ENCODE results near the gene TEX13C. TPM values are rescaled to one million over a fixed set of nuclear protein-coding genes. Genes with fewer than 3 reads are reported as not detected.
"Not testable (repeated sequence)": the region's sequence is repeated elsewhere in the genome, so short reads cannot be mapped to it uniquely, and the experiment has no call there.

TEX13C gene
- total RNA-seq, result not detected

DNA sequence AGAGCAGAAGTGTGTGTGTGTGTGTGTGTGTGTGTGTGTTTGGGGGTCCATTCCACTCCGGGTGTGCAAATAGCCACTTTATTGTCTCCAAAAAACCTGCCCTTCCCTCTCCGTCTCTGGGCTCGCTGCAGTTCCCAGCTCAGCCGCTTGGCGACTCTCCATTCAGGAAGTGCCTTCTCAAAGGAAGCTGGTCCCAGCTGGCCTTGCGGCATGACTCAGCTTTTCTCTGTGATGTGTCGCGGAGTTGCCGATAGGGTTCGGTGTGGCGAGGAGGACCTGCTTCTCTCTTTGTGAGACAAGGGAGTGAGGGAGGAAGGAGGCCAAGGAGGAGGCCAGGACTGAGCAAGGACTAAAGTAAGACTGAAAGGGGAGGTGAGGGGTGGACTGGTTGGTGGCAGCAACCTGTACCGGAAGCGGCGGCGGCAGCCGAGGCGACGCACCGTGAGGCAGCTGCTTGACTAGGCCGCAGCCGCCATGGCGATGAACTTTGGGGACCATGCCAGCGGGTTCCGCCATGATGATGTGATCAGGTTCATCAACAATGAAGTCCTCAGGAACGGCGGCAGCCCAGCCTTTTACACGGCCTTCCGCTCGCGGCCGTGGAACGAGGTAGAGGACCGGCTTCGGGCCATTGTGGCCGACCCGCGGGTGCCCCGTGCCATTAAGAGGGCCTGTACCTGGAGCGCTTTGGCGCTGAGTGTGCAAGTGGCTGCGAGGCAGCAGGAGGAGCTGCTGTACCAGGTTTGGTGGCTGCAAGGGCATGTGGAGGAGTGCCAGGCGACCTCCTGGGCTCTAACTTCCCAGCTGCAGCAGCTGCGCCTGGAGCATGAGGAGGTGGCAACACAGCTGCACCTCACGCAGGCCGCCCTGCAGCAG lies at the start of gene TEX13C:
TSS of gene TEX13C (plus strand) at position 226 of the 876 bp plus-strand sequence. CDS start at position 475, 249 bp downstream.
- DNase-seq (no peak), ATAC-seq (no peak)
- no peaks in the 10 kb centered on the region for H3K4me1 Mint-ChIP-seq (ENCODE audit: low read depth)
- no peak within 1 kb of the TSS for H3K4me3 Mint-ChIP-seq
- no peaks in the 10 kb centered on the region for H3K36me3 Mint-ChIP-seq (ENCODE audit: insufficient read depth)
- H3K9me3 Mint-ChIP-seq, result no peaks in the 10 kb centered on the region
- no peaks in the 10 kb centered on the region for H3K27me3 Mint-ChIP-seq (ENCODE audit: low read depth)

DNA sequence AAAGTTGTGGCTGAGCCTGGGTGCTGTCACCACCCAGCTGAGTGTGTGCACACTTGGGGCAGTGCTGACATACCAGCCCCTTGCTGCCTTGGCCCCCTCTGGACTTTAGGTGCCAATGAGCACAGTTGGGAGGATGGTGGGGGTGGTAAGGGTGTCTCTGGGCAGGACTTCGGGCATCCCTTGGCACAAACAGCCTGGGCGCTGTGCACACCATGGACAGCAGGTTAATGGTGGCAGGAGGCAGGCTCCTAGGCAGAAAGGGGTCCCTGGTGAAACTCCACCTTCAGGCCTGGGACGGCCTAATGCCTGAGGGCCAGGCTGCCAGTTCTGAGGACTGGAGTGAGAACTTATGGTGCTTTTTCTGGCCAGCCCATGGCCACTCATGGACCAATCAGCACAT lies 32.4 kb upstream of the TEX13C start:
- H3K27me3 Mint-ChIP-seq (ENCODE audit: low read depth), result no peaks in the 10 kb centered on the region
- no peak for DNase-seq
- no peaks in the 10 kb centered on the region for H3K36me3 Mint-ChIP-seq (ENCODE audit: insufficient read depth)
- no peaks in the 10 kb centered on the region for H3K9me3 Mint-ChIP-seq
- no peaks in the 10 kb centered on the region for H3K4me1 Mint-ChIP-seq (ENCODE audit: low read depth)
- H3K4me3 Mint-ChIP-seq, result no peak overlapping the region
- no peak for ATAC-seq

DNA sequence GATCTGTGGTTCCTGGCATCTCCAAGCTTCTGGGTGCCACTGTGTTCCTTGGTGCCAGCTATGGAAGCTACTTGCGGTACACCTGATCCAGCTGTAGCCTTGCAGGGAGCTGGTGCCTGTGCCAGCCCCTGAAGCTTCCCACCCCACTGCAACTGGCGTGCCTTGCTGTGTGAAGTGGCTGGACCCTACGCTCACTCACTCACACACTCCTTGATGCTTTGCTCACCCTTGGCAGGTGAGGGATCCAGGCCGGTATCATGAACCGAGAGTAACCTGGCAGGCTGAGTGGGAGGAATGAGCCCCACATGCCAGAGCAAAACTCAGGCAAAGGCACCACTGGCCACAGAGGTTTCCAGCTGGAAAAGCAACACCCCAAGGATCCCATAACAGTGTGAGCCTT lies 31.3 kb upstream of the TEX13C start:
- H3K4me3 Mint-ChIP-seq, result no peak overlapping the region
- H3K36me3 Mint-ChIP-seq (ENCODE audit: insufficient read depth), result no peaks in the 10 kb centered on the region
- peaks cover 1% of the 10 kb centered on the region for H3K4me1 Mint-ChIP-seq (ENCODE audit: low read depth)
- ATAC-seq (no peak), DNase-seq (no peak)
- no peaks in the 10 kb centered on the region for H3K27me3 Mint-ChIP-seq (ENCODE audit: low read depth)
- no peaks in the 10 kb centered on the region for H3K9me3 Mint-ChIP-seq

DNA sequence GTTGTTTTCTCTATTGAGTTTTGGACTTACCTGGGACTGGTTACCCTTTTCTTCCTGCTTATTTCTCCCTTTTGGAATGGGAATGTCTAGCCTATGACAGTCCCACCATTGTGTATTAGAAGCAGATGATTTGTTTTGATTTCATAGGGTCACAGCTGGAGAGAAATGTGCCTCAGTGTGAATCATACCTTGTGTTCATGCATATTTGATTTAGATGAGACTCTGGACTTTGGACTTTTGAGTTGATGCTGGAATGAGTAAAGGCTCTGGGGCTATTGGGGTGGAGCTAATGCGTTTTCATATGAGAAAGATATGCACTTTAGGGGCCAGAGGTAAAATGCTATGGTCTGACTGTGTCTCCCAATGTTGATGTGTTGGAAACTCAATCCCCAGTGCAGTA lies 30.5 kb upstream of the TEX13C start:
- Mint-ChIP-seq H3K36me3 (ENCODE audit: insufficient read depth) (no peaks in the 10 kb centered on the region), H3K4me1 (ENCODE audit: low read depth) (peaks cover 9% of the 10 kb centered on the region), H3K9me3 (no peaks in the 10 kb centered on the region), H3K4me3 (no peak overlapping the region), H3K27me3 (ENCODE audit: low read depth) (no peaks in the 10 kb centered on the region)
- DNase-seq, result no peak
- no peak for ATAC-seq

DNA sequence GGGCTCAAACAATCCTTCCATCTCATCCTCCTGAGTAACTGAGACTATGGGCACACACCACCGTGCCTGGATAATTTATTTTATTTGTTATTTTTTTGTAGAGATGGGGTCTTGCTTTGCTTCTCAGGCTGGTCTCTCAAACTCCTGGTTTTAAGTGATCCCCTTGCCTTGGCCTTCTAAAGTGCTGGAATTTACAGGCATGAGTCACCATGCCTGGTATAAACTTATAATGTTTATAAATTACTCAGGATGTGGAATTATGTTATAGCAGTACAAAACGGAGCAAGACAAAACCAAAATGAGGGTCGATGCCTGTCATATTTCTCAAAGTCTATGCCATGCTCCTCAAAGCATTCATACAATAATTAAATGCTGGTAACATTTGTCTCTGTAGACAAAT lies 29.8 kb upstream of the TEX13C start:
- Mint-ChIP-seq H3K4me1 (ENCODE audit: low read depth) (peaks cover 17% of the 10 kb centered on the region), H3K4me3 (no peak overlapping the region), H3K9me3 (no peaks in the 10 kb centered on the region), H3K36me3 (ENCODE audit: insufficient read depth) (no peaks in the 10 kb centered on the region), H3K27me3 (ENCODE audit: low read depth) (no peaks in the 10 kb centered on the region)
- ATAC-seq, result no peak
- DNase-seq, result no peak

DNA sequence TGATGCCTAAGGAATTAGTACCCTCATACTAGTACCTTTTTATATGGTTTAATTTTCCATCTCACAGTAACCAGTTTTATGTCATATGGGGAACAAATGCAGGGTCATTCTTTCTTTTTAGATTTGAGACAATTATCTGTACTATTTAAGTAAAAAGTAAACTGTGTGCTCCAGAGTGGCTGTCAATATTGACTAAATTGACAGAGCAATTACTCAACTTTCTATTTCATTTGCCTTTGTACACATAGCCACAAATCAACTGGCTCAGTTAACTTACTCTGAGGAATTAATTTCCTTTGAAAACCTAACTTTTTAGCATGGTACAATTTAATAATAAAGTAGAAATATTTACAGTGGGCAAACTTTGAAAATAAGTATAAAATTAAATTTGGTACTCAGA lies 28.5 kb upstream of the TEX13C start:
- DNase-seq, result no peak
- H3K36me3 Mint-ChIP-seq (ENCODE audit: insufficient read depth), result no peaks in the 10 kb centered on the region
- no peak overlapping the region for H3K4me3 Mint-ChIP-seq
- ATAC-seq, result no peak
- H3K27me3 Mint-ChIP-seq (ENCODE audit: low read depth), result no peaks in the 10 kb centered on the region
- no peaks in the 10 kb centered on the region for H3K9me3 Mint-ChIP-seq
- peaks cover 21% of the 10 kb centered on the region for H3K4me1 Mint-ChIP-seq (ENCODE audit: low read depth)

DNA sequence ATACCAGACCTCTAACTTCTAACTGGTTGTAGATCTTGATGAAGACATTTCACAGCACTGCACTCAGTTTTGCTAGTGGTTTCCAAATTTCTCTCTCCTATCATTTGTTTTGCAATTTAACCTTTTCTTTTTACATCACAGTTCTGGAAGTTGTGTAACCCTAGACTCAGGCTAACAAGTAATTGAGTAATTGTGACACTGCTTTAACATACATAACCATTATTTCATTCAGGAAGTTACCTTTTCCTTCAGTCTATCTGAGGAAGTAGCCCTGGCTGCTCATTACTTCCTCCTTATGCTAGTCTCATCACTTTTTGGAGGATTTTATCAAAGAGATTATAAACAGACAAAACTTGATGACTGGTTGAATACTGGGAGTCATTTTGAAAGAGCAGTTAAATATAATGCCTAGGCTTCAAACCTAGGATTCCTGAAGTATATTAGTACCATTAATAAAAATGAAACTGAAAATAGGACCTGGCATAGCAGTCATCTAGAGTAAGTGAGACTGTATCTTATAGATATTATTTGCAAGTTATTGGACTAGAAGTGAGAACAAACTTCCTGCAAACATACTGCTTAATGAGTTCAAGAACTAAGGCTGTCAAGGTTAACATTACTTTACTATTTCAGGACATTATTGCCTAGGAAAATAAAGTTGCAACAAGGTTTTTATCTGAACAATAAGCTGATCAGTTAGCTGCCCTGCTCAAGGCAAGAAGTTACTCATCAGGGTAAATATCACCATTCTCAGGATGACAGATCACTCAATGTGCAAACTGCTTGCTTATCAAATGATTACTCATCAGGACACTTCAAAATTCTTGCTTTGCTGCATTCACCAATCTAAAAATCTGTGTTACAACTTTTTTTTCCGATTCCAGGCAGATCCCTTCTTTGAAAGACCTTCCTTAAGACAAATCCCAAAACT lies 25.6 kb upstream of the TEX13C start:
- Mint-ChIP-seq H3K4me3 (peak overlapping the region; percentile 29), H3K27me3 (ENCODE audit: low read depth) (no peaks in the 10 kb centered on the region), H3K4me1 (ENCODE audit: low read depth) (peaks cover 21% of the 10 kb centered on the region), H3K9me3 (no peaks in the 10 kb centered on the region), H3K36me3 (ENCODE audit: insufficient read depth) (no peaks in the 10 kb centered on the region)
- peak; percentile 81 to 82 for ATAC-seq
- no peak for DNase-seq

- Mint-ChIP-seq H3K27me3 (ENCODE audit: low read depth) (no peaks in the 10 kb centered on the region), H3K36me3 (ENCODE audit: insufficient read depth) (no peaks in the 10 kb centered on the region), H3K9me3 (no peaks in the 10 kb centered on the region), H3K4me1 (ENCODE audit: low read depth) (peaks cover 21% of the 10 kb centered on the region), H3K4me3 (no peak overlapping the region)
- DNase-seq, result no peak
- ATAC-seq, result peak; percentile 59 to 68
Measured at GRCh38 chrX:125295337-125295736, 24.3 kb upstream of the TEX13C start.

DNA sequence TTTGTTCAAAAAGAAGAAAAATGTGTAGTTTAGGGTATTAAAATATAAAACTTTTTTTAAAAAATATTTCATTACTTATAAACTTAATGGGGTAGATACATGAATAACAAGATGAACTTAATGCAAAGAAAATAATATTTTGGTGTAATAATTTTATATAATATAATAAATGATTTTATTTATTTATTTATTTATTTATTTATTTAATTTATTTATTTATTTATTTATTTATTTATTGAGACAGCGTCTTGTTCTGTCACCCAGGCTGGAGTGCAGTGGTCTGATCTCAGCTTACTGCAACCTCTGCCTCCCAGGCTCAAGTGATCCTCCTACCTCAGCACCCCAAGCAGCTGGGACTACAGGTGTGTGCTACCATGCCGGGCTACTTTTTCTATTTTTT lies 20.8 kb upstream of the TEX13C start:
- Mint-ChIP-seq H3K4me3 (no peak overlapping the region), H3K4me1 (ENCODE audit: low read depth) (peaks cover 14% of the 10 kb centered on the region), H3K27me3 (ENCODE audit: low read depth) (no peaks in the 10 kb centered on the region), H3K9me3 (no peaks in the 10 kb centered on the region), H3K36me3 (ENCODE audit: insufficient read depth) (no peaks in the 10 kb centered on the region)
- DNase-seq (no peak), ATAC-seq (no peak)

GRCh38 chrX:125306335-125306866 lies 13.3 kb upstream of the TEX13C start:
- no peak overlapping the region for H3K4me3 Mint-ChIP-seq
- H3K36me3 Mint-ChIP-seq (ENCODE audit: insufficient read depth), result no peaks in the 10 kb centered on the region
- H3K27me3 Mint-ChIP-seq (ENCODE audit: low read depth), result no peaks in the 10 kb centered on the region
- no peak for DNase-seq
- H3K9me3 Mint-ChIP-seq, result no peaks in the 10 kb centered on the region
- no peak for ATAC-seq
- H3K4me1 Mint-ChIP-seq (ENCODE audit: low read depth), result no peaks in the 10 kb centered on the region

DNA sequence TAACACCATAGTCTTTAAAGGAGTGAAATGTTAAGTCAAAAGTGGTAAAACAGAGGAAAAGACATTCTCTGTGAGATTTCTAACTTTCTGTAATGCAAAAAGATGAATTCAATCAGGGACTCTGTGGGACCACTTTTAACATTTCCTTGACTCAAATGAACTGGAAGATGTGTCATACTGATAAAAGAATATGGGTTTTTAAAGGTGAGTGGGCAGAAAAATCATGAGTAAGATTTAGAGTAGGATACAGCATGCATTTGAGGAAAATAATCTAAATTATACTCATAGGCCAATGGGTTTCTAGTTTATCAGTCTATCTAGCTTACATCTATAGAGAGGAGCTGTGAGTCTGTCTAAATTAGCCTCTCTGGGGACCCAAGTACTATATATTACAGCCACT lies 11.0 kb upstream of the TEX13C start:
- Mint-ChIP-seq H3K4me1 (ENCODE audit: low read depth) (no peaks in the 10 kb centered on the region), H3K36me3 (ENCODE audit: insufficient read depth) (no peaks in the 10 kb centered on the region), H3K27me3 (ENCODE audit: low read depth) (no peaks in the 10 kb centered on the region), H3K9me3 (no peaks in the 10 kb centered on the region), H3K4me3 (no peak overlapping the region)
- ATAC-seq (peak in 1 of 2 donors; percentile 32), DNase-seq (no peak)

DNA sequence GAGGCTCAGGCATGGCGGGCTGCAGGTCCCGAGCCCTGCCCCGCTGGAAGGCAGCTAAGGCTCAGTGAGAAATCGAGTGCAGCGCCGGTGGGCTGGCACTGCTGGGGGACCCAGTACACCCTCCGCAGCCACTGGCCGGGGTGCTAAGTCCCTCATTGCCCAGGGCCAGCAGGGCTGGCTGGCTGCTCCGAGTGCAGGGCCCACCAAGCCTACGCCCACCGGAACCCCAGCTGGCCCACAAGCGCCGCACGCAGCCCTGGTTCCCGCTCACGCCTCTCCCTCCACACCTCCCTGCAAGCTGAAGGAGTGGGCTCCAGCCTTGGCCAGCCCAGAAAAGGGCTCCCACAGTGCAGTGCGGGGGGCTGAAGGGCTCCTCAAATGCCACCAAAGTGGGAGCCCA lies 505 bp upstream of the TEX13C start:
- H3K4me3 Mint-ChIP-seq; H3K27me3 Mint-ChIP-seq (ENCODE audit: low read depth); H3K9me3 Mint-ChIP-seq; H3K4me1 Mint-ChIP-seq (ENCODE audit: low read depth); DNase-seq; ATAC-seq; H3K36me3 Mint-ChIP-seq (ENCODE audit: insufficient read depth): not testable (repeated sequence)

DNA sequence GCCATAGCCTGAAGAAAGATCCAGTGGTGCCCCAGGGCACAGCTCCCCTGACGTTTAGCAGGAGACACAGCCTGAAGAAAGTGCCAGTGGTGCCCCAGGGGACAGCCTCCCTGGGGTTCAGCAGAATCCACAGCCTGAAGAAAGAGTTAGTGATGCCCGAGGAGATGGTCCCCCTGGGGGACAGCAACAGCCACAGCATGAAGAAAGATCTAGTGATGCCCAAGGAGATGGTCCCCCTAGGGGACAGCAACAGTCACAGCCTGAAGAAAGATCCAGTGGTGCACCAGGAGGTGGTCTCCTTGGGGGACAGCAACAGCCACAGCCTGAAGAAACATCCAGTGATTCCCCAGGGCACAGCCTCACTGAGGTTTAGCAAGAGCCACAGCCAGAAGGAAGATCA lies 2.8 kb downstream of the TEX13C start:
- ATAC-seq, result no peak
- no peaks in the 10 kb centered on the region for H3K4me1 Mint-ChIP-seq (ENCODE audit: low read depth)
- H3K36me3 Mint-ChIP-seq (ENCODE audit: insufficient read depth), result no peaks in the 10 kb centered on the region
- no peaks in the 10 kb centered on the region for H3K9me3 Mint-ChIP-seq
- no peaks in the 10 kb centered on the region for H3K27me3 Mint-ChIP-seq (ENCODE audit: low read depth)
- no peak overlapping the region for H3K4me3 Mint-ChIP-seq
- DNase-seq, result no peak

DNA sequence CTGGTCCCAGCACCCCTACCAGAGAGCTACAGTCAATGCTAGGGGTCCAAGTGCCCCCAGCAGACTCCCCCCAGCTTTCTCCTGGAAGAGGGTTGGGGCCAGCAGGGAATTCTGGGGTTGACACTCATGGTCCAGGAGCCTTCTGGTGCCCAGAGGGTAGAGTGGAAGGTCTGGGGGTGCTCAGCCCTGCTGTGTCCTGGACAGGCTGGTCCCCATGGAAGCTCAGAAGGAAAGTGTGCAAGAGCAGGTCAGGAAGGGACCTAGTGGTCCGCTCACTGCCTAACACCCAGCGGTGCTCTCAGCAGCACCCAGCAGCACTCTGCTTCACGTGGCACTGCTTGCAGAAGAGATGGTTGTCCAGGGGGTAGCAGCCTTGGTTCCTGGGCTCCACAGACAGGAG lies 6.9 kb downstream of the TEX13C start:
- Mint-ChIP-seq H3K4me3 (no peak overlapping the region), H3K9me3 (no peaks in the 10 kb centered on the region), H3K27me3 (ENCODE audit: low read depth) (no peaks in the 10 kb centered on the region), H3K4me1 (ENCODE audit: low read depth) (no peaks in the 10 kb centered on the region), H3K36me3 (ENCODE audit: insufficient read depth) (no peaks in the 10 kb centered on the region)
- ATAC-seq, result no peak
- no peak for DNase-seq
